Ovary (tissue), 9 donors: ENCODE data around the gene RNF126. TPM values are rescaled to one million over a fixed set of nuclear protein-coding genes. Genes with fewer than 3 reads are reported as not detected.

Experiments used
- DNase-seq, 5 donors: peaks; one replicate each; pipeline ENCODE4 v3.0.0-alpha.2; 2019 to 2020
- H3K27ac ChIP-seq, 2 donors: fragments of 200-600 bp; one replicate each; pipeline versions ENCODE4 v1.5.1 to v1.8.0; 2019 to 2022
- H3K27me3 ChIP-seq: fragments of 200-600 bp; one replicate; pipeline ENCODE4 v1.8.0; 2022
- H3K36me3 ChIP-seq: fragments of 200-600 bp; sonication (generic); one replicate; pipeline ENCODE4 v1.5.1; 2019
- H3K4me1 ChIP-seq: one replicate; pipeline ENCODE4 v1.8.1; 2013; ENCODE audit warnings: mild to moderate bottlenecking, moderate library complexity; ENCODE audit not compliant: insufficient read depth
- H3K4me3 ChIP-seq: fragments of 200-600 bp; sonication (generic); one replicate; pipeline ENCODE4 v1.5.1; 2017
- H3K9me3 ChIP-seq, 2 donors: fragments of 200-600 bp in 1 of 2; sonication (generic) in 1 of 2; one replicate each; pipeline versions ENCODE4 v1.5.1 to v1.8.1; 2013 to 2019; ENCODE audit warnings: mild to moderate bottlenecking in 1 of 2, moderate library complexity in 1 of 2
- EP300 ChIP-seq: sonication (generic); formaldehyde crosslinking; IDR thresholded peaks from one replicate; pipeline ENCODE4 v1.6.1; 2017; ENCODE audit warnings: antibody characterized with exemption
- POLR2A ChIP-seq: fragments of 450-650 bp; IDR thresholded peaks from one replicate; pipeline ENCODE4 v1.6.1; 2017; ENCODE audit warnings: antibody characterized with exemption, mild to moderate bottlenecking, moderate library complexity
- WGBS, 3 donors: extraction: QIAGEN DNeasy Blood & Tissue Kit in 1 of 3; methylation state at CpG; one replicate each; pipeline versions ENCODE4 v1.1.5 to v1.1.7; 2013 to 2017; 5-methylcytosine and 5-hydroxymethylcytosine counted together
- intact Hi-C, 4 donors: fragments of 100-400 bp; cut with DNase I; formaldehyde crosslinking; loops; one replicate each; pipeline versions ENCODE4 v1.11.0 to v1.15.1; 2022 to 2023
- polyA plus RNA-seq, 2 donors: library from polyadenylated mRNA; stranded (reverse); fragments of 200-250 nt in 1 of 2; fragments of 350-450 nt in 1 of 2; fragmentation: Illumina TruSeq in 1 of 2; extraction: RNeasy Lipid Tissue Mini Kit (QIAGEN cat#74804) in 1 of 2; gene quantifications; one replicate each; pipeline ENCODE4 v1.2.3, GENCODE V29; 2013 to 2014
- total RNA-seq, 7 donors: library from RNA; depleted of rRNA in 2 of 7; stranded (reverse); fragments of >200 nt in 2 of 7; fragmentation: NEBNext Ultra II Directional in 3 of 7; extraction: Animal tissue kit (Norgen Biotek cat#: 25700) in 3 of 7; gene quantifications; one replicate each; pipeline versions ENCODE4 v1.1.0 to v1.2.4, GENCODE V29; 2016 to 2023
- TF ChIP-seq, protein P1 (sequence below), 3 donors: fragments of 450-650 bp in 2 of 3; fragments of 200-600 bp in 1 of 3; IDR thresholded peaks; one replicate each; pipeline versions ENCODE4 v1.5.1 to v1.8.0; 2016 to 2022; ENCODE audit warnings: antibody characterized with exemption in 3 of 3, mild to moderate bottlenecking in 1 of 3
- donor health status: DM: no; HTN: no; CAD: no; lungs with moderate emphysema.
- donor health status: DM: no; HTN: no; CAD: no.
- donor health status: Bipolar disorder and iron deficiency.
- donor health status: DM: yes; HTN: yes; CAD: no.
- donor health status: DM: no; HTN: no; CAD: no.
- donor health status: DM: yes; HTN: yes; CAD: no.

The RNF126 gene
- total and polyA plus RNA-seq, 9 donors, result 1.5 to 52.2 (median 32.2) TPM

DNA sequence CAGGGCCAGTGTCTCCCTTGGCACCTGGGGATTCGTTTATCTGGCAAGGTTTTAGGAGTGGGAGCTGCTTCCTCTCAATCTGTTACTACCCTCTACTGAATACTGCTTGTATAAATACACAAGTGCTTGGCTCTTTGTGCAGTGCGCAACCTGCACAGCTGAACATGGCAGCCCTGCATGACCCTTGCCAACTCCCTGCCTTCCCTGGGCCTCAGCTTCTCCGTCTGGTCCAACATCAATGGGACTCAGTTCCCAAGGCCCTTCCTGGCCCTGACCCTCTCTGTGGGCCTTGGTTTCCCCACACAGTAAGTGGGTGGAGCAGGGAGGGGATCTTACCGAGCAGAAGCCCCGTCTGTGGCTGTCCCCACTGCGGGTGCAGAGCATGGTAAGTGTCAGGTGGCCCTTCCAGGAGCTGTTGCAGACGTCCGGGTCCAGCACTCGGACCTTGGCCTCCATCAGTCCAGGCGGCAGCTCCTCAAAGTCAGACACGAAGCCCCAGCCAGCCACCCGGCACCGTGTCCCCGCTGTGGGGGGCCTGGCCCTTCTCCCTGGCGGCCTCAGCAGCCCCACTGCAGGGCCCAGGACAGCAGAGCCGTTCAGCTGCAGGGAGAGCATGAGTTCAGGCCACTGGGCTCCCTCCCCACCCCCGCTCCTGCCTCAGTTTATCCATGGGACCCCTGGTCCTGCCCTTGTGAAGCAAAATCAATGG lies 23.7 kb upstream of the RNF126 start:
- peak in 1 of 5 donors; percentile 25 for DNase-seq
- Histone ChIP-seq H3K36me3 (no peaks in the 10 kb centered on the region), H3K9me3 (no peaks in the 10 kb centered on the region), H3K4me1 (no peaks in the 10 kb centered on the region), H3K27ac (no peak overlapping the region), H3K27me3 (no peaks in the 10 kb centered on the region), H3K4me3 (no peak overlapping the region)
- intact Hi-C loops, result no loop called here
- TF ChIP-seq POLR2A (no peak), EP300 (no peak)
- TF ChIP-seq, protein P1, sequence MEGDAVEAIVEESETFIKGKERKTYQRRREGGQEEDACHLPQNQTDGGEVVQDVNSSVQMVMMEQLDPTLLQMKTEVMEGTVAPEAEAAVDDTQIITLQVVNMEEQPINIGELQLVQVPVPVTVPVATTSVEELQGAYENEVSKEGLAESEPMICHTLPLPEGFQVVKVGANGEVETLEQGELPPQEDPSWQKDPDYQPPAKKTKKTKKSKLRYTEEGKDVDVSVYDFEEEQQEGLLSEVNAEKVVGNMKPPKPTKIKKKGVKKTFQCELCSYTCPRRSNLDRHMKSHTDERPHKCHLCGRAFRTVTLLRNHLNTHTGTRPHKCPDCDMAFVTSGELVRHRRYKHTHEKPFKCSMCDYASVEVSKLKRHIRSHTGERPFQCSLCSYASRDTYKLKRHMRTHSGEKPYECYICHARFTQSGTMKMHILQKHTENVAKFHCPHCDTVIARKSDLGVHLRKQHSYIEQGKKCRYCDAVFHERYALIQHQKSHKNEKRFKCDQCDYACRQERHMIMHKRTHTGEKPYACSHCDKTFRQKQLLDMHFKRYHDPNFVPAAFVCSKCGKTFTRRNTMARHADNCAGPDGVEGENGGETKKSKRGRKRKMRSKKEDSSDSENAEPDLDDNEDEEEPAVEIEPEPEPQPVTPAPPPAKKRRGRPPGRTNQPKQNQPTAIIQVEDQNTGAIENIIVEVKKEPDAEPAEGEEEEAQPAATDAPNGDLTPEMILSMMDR (IDR thresholded peaks at IDR 0.05), result no peak
- WGBS, 3 donors, result 69 to 75% (median 70%) methylated on average over 17 of the region's 17 CpGs

- no peaks in the 10 kb centered on the region for H3K9me3 ChIP-seq
- H3K4me1 ChIP-seq, result peaks cover 3% of the 10 kb centered on the region
- intact Hi-C loops, result no loop called here
- DNase-seq, result peak in 1 of 5 donors; percentile 42
- no peaks in the 10 kb centered on the region for H3K27me3 ChIP-seq
- no peaks in the 10 kb centered on the region for H3K36me3 ChIP-seq
- TF ChIP-seq POLR2A (no peak), EP300 (no peak)
- TF ChIP-seq, protein P1 (IDR thresholded peaks at IDR 0.05), result no peak
- no peak overlapping the region for H3K4me3 ChIP-seq
- WGBS, 3 donors, result 73 to 79% (median 77%) methylated on average over 31 of the region's 31 CpGs
- H3K27ac ChIP-seq, result no peak overlapping the region
Observed at GRCh38 chr19:685454-685931, 22.5 kb upstream of the RNF126 start.

- intact Hi-C loops, result no loop called here
- peak in 3 of 5 donors; percentile 57 to 62 (median 61) for DNase-seq
- Histone ChIP-seq H3K9me3 (no peaks in the 10 kb centered on the region), H3K36me3 (no peaks in the 10 kb centered on the region), H3K4me1 (peaks cover 6% of the 10 kb centered on the region), H3K27me3 (no peaks in the 10 kb centered on the region), H3K27ac (no peak overlapping the region), H3K4me3 (no peak overlapping the region)
- 72 to 76% (median 75%) methylated on average over 24 to 25 of the region's 25 CpGs for WGBS, 3 donors
- TF ChIP-seq, protein P1 (IDR thresholded peaks at IDR 0.05), result no peak
- no peak for TF ChIP-seq POLR2A
- TF ChIP-seq EP300, result no peak
Observed at GRCh38 chr19:682678-683320, 19.8 kb upstream of the RNF126 start.

- H3K4me3 ChIP-seq, result peak overlapping the region; percentile 59
- no peaks in the 10 kb centered on the region for H3K27me3 ChIP-seq
- H3K27ac ChIP-seq, result peak overlapping the region; percentile 56 to 95
- peak in 3 of 5 donors; percentile 82 to 86 (median 82) for DNase-seq
- TF ChIP-seq EP300, result no peak
- no peak for TF ChIP-seq POLR2A
- TF ChIP-seq, protein P1 (IDR thresholded peaks at IDR 0.05), result no peak
- H3K36me3 ChIP-seq, result no peaks in the 10 kb centered on the region
- 63 to 73% (median 67%) methylated on average over 52 to 54 of the region's 54 CpGs for WGBS, 3 donors
- no peaks in the 10 kb centered on the region for H3K9me3 ChIP-seq
- H3K4me1 ChIP-seq, result peaks cover 11% of the 10 kb centered on the region
- intact Hi-C loops, result no loop called here
Observed at GRCh38 chr19:681029-682019, 18.3 kb upstream of the RNF126 start.
